Measurements from ENCODE around the gene GLRA3. TPM values are rescaled to one million over a fixed set of nuclear protein-coding genes. Genes with fewer than 3 reads are reported as not detected.
"Not testable (repeated sequence)": the region's sequence is repeated elsewhere in the genome, so short reads cannot be mapped to it uniquely, and the experiment has no call there.

Gene GLRA3
- not detected for polyA plus RNA-seq

GRCh38 chr4:174828845-174829701 lies at the start of gene GLRA3:
Gene GLRA3, minus strand, starts transcription at chr4:174829247. Its CDS starts 436 bp downstream, at chr4:174828811.
- Mint-ChIP-seq H3K27me3 (ENCODE audit: low read depth in 3 of 3) (peaks cover 0 to 5% (median 3%) of the 10 kb centered on the region in 3 donors), H3K4me3 (peak within 1 kb of the TSS in 2 of 5 donors; percentile 58 to 82), H3K27ac (no peak within 1 kb of the TSS), H3K4me1 (peaks cover 0 to 2% of the 10 kb centered on the region in 2 donors), H3K9me3 (peaks cover 4 to 32% (median 10%) of the 10 kb centered on the region in 6 donors), H3K36me3 (peaks cover 0 to 5% (median 0%) of the 10 kb centered on the region in 3 donors)
- peak in 1 of 3 donors; percentile 17 for DNase-seq

- Mint-ChIP-seq H3K9me3 (peaks cover 3 to 9% (median 6%) of the 10 kb centered on the region in 6 donors), H3K36me3 (no peaks in the 10 kb centered on the region), H3K4me1 (no peaks in the 10 kb centered on the region), H3K27ac (no peak overlapping the region), H3K27me3 (ENCODE audit: low read depth in 3 of 3) (peaks cover 0 to 3% (median 0%) of the 10 kb centered on the region in 3 donors), H3K4me3 (no peak overlapping the region)
- DNase-seq: no peak
Observed at GRCh38 chr4:174874898-174875297, 45.9 kb upstream of the GLRA3 start.

GRCh38 chr4:174873931-174874330 lies 44.9 kb upstream of the GLRA3 start:
- Mint-ChIP-seq H3K9me3 (peaks cover 0 to 9% (median 4%) of the 10 kb centered on the region in 6 donors), H3K36me3 (no peaks in the 10 kb centered on the region), H3K4me1 (no peaks in the 10 kb centered on the region), H3K27ac (no peak overlapping the region), H3K4me3 (no peak overlapping the region), H3K27me3 (ENCODE audit: low read depth in 3 of 3) (peaks cover 0 to 3% (median 0%) of the 10 kb centered on the region in 3 donors)
- peak in 1 of 3 donors; percentile 30 for DNase-seq

- not testable (repeated sequence) for H3K27ac Mint-ChIP-seq; DNase-seq; H3K9me3 Mint-ChIP-seq; H3K36me3 Mint-ChIP-seq; H3K4me1 Mint-ChIP-seq; H3K4me3 Mint-ChIP-seq; H3K27me3 Mint-ChIP-seq (ENCODE audit: low read depth in 3 of 3)
Observed at GRCh38 chr4:174873146-174873545, 44.1 kb upstream of the GLRA3 start.

GRCh38 chr4:174871407-174871806 lies 42.4 kb upstream of the GLRA3 start:
- H3K4me3 Mint-ChIP-seq: no peak overlapping the region
- H3K27me3 Mint-ChIP-seq (ENCODE audit: low read depth in 3 of 3): no peaks in the 10 kb centered on the region
- no peaks in the 10 kb centered on the region for H3K4me1 Mint-ChIP-seq
- no peaks in the 10 kb centered on the region for H3K36me3 Mint-ChIP-seq
- H3K9me3 Mint-ChIP-seq: peaks cover 0 to 9% (median 5%) of the 10 kb centered on the region in 6 donors
- H3K27ac Mint-ChIP-seq: no peak overlapping the region
- no peak for DNase-seq

- no peak for DNase-seq
- Mint-ChIP-seq H3K4me3 (no peak overlapping the region), H3K27ac (no peak overlapping the region), H3K9me3 (peaks cover 0 to 13% (median 5%) of the 10 kb centered on the region in 6 donors), H3K36me3 (no peaks in the 10 kb centered on the region), H3K27me3 (ENCODE audit: low read depth in 3 of 3) (no peaks in the 10 kb centered on the region), H3K4me1 (no peaks in the 10 kb centered on the region)
Observed at GRCh38 chr4:174870311-174870710, 41.3 kb upstream of the GLRA3 start.

- H3K9me3 Mint-ChIP-seq: peaks cover 0 to 16% (median 5%) of the 10 kb centered on the region in 6 donors
- no peak overlapping the region for H3K4me3 Mint-ChIP-seq
- no peaks in the 10 kb centered on the region for H3K27me3 Mint-ChIP-seq (ENCODE audit: low read depth in 3 of 3)
- no peaks in the 10 kb centered on the region for H3K4me1 Mint-ChIP-seq
- no peaks in the 10 kb centered on the region for H3K36me3 Mint-ChIP-seq
- H3K27ac Mint-ChIP-seq: no peak overlapping the region
- DNase-seq: no peak
Observed at GRCh38 chr4:174869339-174869738, 40.3 kb upstream of the GLRA3 start.

GRCh38 chr4:174867903-174868302 lies 38.9 kb upstream of the GLRA3 start:
- Mint-ChIP-seq H3K4me3 (no peak overlapping the region), H3K27ac (no peak overlapping the region), H3K4me1 (no peaks in the 10 kb centered on the region), H3K27me3 (ENCODE audit: low read depth in 3 of 3) (peaks cover 0 to 1% (median 0%) of the 10 kb centered on the region in 3 donors), H3K36me3 (no peaks in the 10 kb centered on the region), H3K9me3 (peaks cover 0 to 16% (median 6%) of the 10 kb centered on the region in 6 donors)
- no peak for DNase-seq

GRCh38 chr4:174865418-174865985 lies 36.5 kb upstream of the GLRA3 start:
- no peak for DNase-seq
- no peak overlapping the region for H3K27ac Mint-ChIP-seq
- no peaks in the 10 kb centered on the region for H3K4me1 Mint-ChIP-seq
- no peak overlapping the region for H3K4me3 Mint-ChIP-seq
- H3K36me3 Mint-ChIP-seq: peaks cover 0 to 2% (median 0%) of the 10 kb centered on the region in 3 donors
- H3K27me3 Mint-ChIP-seq (ENCODE audit: low read depth in 3 of 3): peaks cover 0 to 1% (median 0%) of the 10 kb centered on the region in 3 donors
- H3K9me3 Mint-ChIP-seq: peaks cover 2 to 14% (median 7%) of the 10 kb centered on the region in 6 donors

GRCh38 chr4:174864031-174864430 lies 35.0 kb upstream of the GLRA3 start:
- H3K27ac Mint-ChIP-seq: no peak overlapping the region
- no peak overlapping the region for H3K4me3 Mint-ChIP-seq
- H3K4me1 Mint-ChIP-seq: no peaks in the 10 kb centered on the region
- no peak for DNase-seq
- peaks cover 5 to 15% (median 9%) of the 10 kb centered on the region in 6 donors for H3K9me3 Mint-ChIP-seq
- H3K27me3 Mint-ChIP-seq (ENCODE audit: low read depth in 3 of 3): peaks cover 0 to 1% (median 0%) of the 10 kb centered on the region in 3 donors
- peaks cover 0 to 2% (median 0%) of the 10 kb centered on the region in 3 donors for H3K36me3 Mint-ChIP-seq

GRCh38 chr4:174860588-174860987 lies 31.5 kb upstream of the GLRA3 start:
- H3K9me3 Mint-ChIP-seq: peaks cover 3 to 23% (median 11%) of the 10 kb centered on the region in 6 donors
- DNase-seq: no peak
- H3K36me3 Mint-ChIP-seq: peaks cover 0 to 2% (median 0%) of the 10 kb centered on the region in 3 donors
- H3K27ac Mint-ChIP-seq: no peak overlapping the region
- peaks cover 0 to 3% (median 0%) of the 10 kb centered on the region in 3 donors for H3K27me3 Mint-ChIP-seq (ENCODE audit: low read depth in 3 of 3)
- no peak overlapping the region for H3K4me3 Mint-ChIP-seq
- H3K4me1 Mint-ChIP-seq: no peaks in the 10 kb centered on the region

GRCh38 chr4:174859904-174860303 lies 30.9 kb upstream of the GLRA3 start:
- no peak overlapping the region for H3K27ac Mint-ChIP-seq
- no peaks in the 10 kb centered on the region for H3K4me1 Mint-ChIP-seq
- H3K4me3 Mint-ChIP-seq: no peak overlapping the region
- DNase-seq: no peak
- H3K36me3 Mint-ChIP-seq: peaks cover 0 to 2% (median 0%) of the 10 kb centered on the region in 3 donors
- H3K27me3 Mint-ChIP-seq (ENCODE audit: low read depth in 3 of 3): peaks cover 0 to 4% (median 0%) of the 10 kb centered on the region in 3 donors
- peaks cover 3 to 28% (median 11%) of the 10 kb centered on the region in 6 donors for H3K9me3 Mint-ChIP-seq

GRCh38 chr4:174856926-174857800 lies 28.1 kb upstream of the GLRA3 start:
- Mint-ChIP-seq H3K4me3 (no peak overlapping the region), H3K27ac (no peak overlapping the region), H3K4me1 (no peaks in the 10 kb centered on the region), H3K27me3 (ENCODE audit: low read depth in 3 of 3) (peaks cover 0 to 3% (median 0%) of the 10 kb centered on the region in 3 donors), H3K36me3 (peaks cover 0 to 2% (median 0%) of the 10 kb centered on the region in 3 donors), H3K9me3 (peaks cover 3 to 37% (median 9%) of the 10 kb centered on the region in 6 donors)
- DNase-seq: no peak
